ENCODE results near the gene ZSCAN23.
A peak's percentile ranks its signal among the peaks of the same experiment; 100 is the strongest.
"Not testable (repeated sequence)": the region's sequence is repeated elsewhere in the genome, so short reads cannot be mapped to it uniquely, and the experiment has no call there.

ZSCAN23 gene

DNA sequence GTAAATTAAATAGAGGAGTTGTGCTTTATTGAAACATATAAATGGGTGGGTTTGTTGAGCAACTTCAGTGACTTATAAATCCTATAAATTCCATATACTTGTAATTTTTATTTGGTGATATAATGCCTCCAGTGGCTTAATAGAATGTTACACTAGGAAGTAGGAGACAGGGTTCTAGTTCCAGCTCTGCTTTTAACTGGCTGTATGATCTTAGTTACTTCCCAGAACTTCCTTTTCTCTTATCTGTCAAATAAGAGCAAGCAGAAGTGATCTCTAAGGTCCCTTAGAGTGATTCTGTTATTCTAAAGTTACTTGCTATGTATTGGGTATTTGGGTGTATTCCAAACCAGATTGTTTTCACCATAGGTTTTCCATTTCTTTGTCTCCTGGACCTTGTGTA, 10.2 kb downstream of the ZSCAN23 start:
- no peak for DNase-seq

DNA sequence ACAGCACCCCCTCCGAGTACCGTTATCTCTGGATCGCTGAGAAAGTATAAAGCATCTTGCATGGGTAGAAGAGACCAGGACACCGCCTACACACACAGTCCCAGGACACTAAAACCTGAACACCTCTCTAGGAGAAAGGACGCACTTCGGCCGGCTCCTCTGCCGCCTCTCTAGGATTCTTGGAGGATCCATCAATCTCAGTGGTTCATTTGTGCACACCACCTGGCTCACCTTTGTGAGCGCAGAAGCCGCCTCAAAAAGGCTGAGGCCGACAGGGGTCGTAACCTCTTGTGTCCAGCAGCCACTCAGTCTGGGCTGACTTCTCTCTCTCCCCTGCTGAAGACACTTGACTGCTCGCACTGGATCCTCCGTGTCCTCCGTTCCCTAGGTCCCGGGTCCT, 13.5 kb downstream of the ZSCAN23 start:
- no peak for DNase-seq

DNA sequence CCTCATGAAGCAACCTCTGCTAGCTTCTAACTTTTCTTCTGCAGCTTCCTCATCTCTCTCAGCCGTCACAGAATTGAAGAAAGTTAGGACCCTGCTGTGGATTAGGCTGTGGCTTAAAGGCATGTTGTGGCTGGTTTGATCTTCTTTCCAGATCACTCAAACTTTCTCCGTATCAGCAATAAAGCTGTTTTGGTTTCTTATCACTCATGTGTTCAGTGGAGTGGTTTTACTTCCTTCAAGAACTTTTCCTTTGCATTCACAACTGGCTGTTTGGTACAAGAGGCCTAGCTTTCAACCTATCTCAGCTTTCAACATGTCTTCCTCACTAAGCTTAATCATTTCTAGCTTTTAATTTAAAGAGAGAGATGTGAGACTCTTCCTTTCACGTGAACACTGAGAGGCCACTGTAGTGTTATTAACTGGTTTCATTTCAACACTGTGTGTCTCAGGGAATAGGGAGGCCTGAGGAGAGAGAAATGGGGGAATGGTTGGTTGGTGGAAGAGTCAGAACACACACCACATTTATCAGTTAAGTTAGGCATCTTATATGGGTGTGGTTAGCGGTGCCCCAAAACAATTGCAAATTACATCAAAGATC, 17.2 kb downstream of the ZSCAN23 start:
- DNase-seq, result no peak

DNA sequence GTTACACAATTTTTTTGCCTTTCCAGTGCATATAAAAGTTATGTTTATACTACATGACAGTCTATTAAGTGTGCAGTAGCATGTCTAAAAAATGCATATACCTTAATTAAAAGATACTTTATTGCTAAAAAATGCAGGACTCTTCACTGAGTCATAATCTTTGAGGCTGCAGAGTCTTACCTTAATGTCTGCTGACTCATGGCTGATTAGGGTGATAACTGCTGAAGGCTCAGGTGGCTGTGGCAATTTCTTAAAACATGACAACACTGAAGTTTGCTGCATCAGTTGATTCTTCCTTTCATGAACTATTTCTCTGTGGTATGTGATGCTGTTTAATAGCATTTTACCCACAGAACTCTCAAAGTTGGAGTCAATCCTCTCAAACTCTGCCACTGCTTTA, 19.1 kb downstream of the ZSCAN23 start:
- no peak for DNase-seq

DNA sequence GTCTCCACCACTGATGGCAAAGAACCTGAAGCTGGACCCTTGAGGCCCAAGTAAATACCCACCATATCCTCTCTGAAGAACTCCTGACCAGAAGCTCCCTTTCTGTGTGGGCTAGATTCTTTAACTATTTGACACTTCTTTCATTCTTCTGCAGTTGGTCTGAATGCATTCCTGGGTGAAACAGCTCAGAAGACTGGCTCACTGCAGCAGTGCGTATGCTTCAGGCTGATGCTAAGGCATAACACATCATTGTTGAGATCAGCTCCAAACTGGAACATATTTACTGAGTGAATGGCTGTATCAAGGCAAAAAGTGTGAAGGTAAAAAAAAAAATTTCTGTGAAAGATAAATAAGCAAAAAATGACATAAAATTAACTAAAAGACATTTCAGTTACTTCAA, 19.7 kb downstream of the ZSCAN23 start:
- DNase-seq, result no peak

DNA sequence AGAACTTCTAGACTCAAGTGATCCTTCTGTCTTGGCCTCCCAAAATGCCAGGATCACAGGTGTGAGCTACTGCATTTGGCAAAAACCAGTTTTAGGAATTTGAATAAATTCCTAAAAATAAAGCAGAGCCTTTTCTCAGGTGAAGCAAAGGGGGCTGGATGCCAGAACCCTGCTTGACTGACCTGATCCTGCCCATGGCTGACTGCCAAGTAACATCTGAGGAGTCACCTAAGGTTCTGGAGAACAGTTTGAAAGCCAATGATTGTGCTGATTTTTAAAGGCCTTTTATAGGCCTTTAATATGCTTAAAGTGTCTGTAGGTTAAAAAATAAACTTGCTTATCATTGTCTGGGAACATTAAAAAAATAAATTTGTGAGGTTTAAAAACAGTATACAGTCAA, 29.6 kb downstream of the ZSCAN23 start:
- DNase-seq, result no peak

DNA sequence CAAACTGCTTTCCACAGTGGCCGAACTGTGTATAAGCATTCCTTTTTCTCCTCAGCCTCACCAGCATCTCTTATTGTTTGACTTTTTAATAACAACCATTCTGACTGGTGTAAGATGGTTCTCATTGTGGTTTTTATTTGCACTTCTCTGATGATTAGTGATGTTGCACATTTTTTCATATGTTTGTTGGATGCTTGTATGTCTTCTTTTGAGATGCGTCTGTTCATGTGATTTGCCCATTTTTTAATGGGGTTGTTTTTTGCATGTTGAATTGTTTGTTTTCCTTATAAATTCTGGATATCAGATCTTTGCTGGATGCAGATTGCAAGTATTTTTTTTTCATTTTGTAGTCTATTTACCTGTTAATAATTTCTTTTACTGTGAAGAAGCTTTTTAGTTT, 32.5 kb downstream of the ZSCAN23 start:
- no peak for DNase-seq

DNA sequence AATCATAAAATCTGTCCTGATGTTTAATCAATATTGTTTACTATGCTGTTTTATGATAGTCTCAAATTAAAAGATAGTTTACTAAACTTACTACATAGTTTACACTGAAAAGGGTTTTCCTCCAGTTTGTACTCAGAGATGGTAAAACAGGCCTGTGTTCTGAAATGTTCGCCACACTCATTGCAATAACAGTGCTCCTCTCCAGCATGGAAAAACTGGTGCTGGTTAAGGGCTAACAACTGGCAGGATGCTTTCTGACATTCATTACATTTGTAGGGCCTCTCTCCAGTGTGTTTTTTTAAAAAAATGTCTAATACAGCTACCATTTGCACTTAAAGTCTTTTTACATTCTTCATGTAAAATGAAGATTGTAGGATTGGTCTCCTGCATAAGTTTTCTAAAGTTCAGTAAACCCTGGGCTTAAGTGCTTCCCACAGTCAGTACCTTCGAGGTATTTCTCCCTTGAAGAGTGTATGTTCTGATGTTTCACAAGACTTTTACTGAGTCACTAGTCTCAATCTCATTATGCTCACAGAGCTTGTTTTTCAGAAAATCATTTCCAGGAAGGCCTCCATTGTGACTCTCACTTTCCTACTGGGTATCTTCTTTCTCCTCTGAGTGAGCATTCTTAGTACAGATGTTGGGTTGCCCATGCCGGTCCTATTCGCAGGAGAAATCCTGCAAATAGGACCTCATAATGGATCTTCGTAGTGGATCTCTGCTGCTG, 35.1 kb downstream of the ZSCAN23 start:
- no peak for DNase-seq

DNA sequence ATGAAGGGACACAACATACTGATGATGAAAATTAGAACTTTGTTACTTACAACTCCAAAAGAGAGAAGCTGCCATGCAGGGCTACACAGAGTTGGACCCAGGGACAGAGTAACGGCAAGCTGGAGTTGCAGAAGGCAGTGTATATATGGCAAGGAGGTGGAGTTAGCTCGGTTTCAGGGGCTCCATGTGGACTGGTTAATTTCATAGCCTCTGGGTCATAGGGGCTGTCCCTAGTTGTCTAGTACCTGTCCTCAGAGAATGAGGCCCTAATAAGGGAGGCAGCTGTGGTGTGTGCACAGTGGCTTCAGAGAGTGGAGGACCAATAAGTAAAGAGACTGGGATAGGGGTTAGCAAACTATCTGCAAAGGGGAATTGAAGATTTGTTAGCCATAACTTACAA, 35.9 kb downstream of the ZSCAN23 start:
- no peak for DNase-seq

DNA sequence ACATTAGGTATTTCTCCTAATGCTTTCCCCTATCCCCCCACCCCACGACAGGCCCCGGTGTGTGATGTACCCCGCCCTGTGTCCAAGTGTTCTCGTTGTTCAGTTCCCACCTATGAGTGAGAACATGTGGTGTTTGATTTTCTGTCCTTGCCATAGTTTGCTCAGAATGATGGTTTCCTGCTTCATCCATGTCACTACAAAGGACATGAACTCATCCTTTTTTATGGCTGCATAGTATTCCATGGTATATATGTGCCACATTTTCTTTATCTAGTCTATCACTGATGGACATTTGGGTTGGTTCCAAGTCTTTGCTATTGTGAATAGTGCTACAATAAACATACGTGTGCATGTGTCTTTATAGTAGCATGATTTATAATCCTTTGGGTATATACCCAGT, 39.4 kb downstream of the ZSCAN23 start:
- not testable (repeated sequence) for DNase-seq

DNA sequence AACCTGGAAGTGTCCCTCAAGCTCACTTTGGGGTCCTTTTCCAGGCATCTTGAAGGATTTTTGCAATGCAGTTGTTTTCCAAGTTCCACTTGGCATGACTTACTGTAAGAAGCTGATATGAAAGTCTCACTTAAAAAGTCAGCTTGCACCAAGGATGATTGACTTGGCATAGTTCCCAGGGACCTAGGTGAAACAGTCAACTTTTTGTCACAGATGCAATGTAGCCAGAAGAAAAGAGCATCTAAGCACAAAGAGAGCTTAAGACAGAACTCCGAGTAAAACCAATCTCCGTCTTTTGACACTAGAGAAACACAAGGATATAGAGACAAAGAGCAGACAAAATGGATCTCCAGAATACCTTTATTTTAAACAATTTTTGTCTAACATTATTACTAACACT, 41.1 kb downstream of the ZSCAN23 start:
- DNase-seq, result peak; percentile 22

DNA sequence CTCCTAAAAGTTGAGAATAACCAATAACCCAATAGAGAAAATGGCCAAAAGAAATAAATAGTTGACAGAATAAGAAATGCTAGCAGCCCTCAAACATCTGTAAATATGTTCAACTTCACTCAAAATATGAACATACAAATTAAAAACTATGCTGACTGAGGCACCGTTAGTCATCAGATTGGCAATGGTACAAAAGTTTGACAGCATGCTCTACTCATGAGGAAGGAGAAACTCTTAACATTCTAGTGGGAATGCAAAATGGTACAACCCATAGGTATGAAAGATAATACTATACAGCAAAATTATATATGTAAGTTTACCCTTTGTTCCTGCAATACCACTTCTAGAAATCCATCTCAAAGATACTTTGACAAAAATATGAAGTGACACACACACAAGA, 42.1 kb downstream of the ZSCAN23 start:
- no peak for DNase-seq

DNA sequence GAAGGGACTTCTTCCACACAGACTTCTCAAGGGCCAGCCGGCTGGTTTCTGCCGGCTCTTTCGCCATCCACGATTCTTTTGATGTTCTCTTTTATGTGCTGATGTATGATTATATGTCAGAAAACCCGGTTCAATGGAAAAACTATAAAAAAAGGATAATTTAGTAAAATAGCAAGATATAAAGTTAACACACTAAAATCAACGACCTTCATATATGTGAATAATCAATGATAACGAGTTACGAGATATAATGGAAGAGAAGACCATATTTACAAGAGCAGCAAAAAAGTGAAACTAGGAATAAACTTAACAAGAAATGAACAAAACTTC, 43.2 kb downstream of the ZSCAN23 start:
- DNase-seq, result no peak

DNA sequence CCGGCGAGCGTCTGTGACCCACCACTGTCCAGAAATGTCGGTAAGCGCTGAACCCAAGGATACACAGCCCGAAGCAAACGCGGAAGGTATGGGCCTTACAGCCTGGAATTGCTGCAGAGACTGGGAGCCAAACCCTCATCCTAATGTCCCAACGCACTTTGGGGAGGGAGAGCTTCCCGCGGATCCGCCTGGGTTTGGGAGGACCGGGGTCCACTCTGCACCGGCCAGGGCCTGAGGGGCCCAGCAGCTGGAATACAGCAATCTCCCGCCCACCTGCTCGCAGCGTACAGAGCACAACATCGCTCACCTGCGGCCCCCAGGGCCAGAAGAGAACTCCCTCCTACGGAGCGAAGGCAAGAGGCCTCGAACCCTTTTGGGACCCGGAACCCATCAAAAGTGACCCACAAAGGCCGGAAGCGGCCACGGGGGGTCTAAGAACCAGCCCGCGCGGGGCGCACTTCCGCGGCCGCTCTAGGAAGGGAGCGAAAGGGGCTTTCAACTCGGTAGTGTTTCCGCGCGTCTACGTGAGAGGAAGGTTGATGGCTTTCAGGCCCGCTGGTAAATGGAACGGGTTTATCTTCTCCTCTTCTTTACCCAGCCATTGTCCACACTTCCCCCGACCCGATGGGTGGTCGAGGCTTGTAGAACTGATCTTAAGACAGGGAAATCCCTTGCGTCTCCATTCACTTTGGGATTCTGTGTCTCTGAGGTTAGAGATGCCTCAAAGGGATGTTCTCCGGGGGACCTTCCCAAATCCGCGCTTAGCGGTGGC, 43.8 kb downstream of the ZSCAN23 start, which contains the start of gene ZSCAN12:
Gene ZSCAN12 (minus strand): TSS at position 398 of the 772 bp plus-strand sequence. CDS start 1,342 bp downstream, outside the sequence.
- peak; percentile 92 for DNase-seq

DNA sequence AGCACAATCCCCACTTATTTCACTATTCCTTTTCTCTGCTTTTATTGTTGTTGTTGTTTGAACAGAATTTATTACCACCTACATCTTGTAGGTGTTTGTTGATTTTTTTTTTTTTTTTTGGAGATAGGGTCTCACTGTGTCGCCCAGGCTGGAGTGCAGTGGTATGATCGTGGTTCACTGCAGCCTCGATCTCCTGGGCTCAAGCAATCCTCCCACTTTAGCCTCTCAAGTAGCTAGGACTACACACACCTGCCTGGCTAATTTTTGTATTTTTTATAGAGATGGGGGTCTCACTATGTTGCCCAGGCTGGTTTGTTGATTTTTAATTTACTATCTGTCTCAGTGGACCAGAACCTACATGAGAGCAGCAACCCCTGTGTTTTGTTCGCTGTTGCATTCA, 47.4 kb downstream of the ZSCAN23 start:
- DNase-seq, result no peak

DNA sequence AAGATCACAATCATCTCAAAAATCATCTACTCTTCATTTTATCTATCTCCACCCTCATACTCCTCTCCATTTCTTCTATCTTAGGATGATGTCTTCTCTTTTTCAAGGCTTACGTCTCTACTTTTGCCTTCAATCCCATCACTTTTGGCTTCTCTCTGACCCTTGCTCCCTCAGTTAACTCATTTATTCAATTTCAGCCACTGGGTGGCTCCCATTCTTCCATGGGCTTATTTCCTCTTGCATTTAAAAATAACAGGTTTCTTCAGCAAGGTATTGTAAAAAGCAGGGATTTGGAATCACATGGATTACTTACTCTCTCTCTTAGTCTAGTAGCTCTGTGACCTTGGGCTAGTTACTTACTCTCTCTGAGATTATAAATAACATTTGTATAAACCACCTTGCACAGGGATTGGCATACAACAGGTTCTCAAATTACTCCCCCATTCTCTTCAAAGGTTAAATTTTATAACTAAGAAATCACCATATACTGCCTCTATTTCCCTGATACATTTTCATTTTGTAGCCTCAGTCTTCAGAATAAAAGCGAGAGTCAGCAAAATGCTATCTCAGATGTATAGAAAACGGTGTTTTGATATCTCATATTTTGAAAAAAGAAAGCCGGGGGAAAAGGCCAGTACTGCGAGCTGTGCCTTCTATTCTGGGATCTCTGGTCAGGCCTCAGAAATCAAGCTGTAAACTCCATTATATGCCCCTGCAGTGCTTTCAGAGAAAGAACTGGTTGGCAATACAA, 49.2 kb downstream of the ZSCAN23 start:
- DNase-seq, result no peak

DNA sequence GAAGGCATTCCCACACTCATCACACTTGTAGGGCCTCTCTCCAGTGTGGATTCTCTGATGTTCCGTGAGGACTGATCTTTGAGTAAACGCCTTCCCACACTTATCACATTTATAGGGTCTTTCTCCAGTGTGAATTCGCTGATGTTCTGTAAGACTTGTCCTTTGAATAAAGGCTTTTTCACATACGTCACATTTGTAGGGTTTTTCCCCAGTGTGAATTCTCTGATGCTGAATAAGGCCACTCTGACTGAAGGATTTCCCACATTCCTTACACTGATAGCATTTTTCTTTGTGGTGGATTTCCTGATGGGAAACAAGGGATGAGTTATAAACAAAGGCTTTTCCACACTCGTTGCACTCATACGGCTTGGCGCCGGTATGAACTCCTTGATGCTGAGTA, 52.6 kb downstream of the ZSCAN23 start:
- DNase-seq, result no peak

DNA sequence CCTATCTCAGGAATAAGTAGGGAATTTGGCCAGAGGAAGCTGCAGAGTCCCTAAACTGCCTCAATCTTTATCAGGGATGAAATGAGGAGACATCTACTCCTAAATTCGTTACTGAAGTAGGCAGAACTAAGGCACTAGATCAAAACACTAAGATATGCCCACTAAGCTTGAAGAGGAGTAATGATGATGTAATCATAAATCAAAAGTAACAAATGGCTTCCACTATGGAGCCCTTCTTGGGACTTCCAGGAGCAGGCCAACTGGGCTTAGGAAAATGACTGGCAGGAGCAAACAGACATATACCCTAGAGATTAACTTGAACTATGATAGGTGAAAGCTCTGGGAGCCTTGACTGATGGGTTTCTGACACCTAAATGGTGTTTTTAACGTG, 59.2 kb downstream of the ZSCAN23 start:
- no peak for DNase-seq

DNA sequence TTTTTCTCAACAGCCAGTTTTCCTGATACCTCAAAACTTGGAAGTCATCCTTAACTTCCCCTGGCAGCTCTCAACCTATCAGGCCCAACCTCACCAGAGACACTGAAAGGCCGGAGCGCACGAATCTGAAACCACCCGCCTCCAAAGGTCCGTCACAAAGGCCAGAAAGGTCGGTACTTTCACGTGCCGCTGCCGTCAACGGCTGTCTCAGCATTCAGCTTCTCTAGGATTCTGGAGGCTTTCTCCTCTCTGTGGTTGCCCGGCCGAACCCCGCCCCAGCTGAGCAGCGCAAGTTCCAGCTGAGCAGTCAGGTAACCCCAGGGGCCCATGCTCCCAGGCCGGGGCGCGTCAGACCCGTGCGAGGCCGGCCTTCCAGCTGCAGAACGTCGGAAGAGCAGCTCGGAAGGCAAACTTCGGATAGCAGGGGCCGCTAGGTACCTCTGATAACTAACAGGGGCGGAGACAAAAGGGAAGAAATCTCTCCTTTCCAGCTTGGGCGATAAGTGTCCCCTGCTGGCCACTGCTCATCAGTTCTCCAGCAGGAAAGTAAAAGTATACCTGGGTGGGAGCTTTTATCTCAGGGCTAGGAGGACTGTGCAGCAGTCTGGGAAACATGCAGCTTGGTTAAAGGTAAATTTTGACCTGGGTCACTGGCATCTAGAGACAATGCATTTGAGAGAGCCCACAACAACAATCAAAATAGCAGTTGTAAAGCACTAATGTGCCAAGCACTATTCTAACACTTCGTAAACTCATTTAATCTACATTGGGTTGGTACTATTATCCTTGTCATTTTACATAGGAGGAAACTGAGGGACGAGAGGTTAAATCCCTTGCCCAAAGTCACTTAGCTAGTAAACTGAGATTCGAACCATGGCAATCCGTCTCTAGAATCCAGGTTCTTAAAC, 59.8 kb downstream of the ZSCAN23 start:
- DNase-seq, result no peak

All from NCI-H1105 (cell line).